GM18907 (cell line): Measurements from ENCODE around the gene ADCY2.
A peak's percentile ranks its signal among the peaks of the same experiment; 100 is the strongest.

Source experiments
- ATAC-seq: cut with Tn5 transposase; IDR thresholded peaks from one replicate; pipeline ENCODE4 v1.9.1; 2021; ENCODE audit warnings: mild to moderate bottlenecking, moderate library complexity; ENCODE audit not compliant: unreplicated experiment

ADCY2 gene

GRCh38 chr5:7706256-7706655 is 310.3 kb downstream of the ADCY2 start:
- no peak for ATAC-seq

GRCh38 chr5:7714119-7714518 is 318.2 kb downstream of the ADCY2 start:
- ATAC-seq = no peak

- no peak for ATAC-seq
These were observed 318.8 kb downstream of the ADCY2 start for GRCh38 chr5:7714697-7715096.

GRCh38 chr5:7717691-7718090 is 321.8 kb downstream of the ADCY2 start:
- ATAC-seq = no peak

GRCh38 chr5:7728076-7728475 is 332.1 kb downstream of the ADCY2 start:
- no peak for ATAC-seq

- ATAC-seq = no peak
These were observed 345.6 kb downstream of the ADCY2 start for GRCh38 chr5:7741415-7742065.

GRCh38 chr5:7742241-7742656 is 346.3 kb downstream of the ADCY2 start:
- ATAC-seq = no peak

- peak; percentile 63 for ATAC-seq
These were observed 350.1 kb downstream of the ADCY2 start for GRCh38 chr5:7745882-7746610.

- no peak for ATAC-seq
These were observed 351.8 kb downstream of the ADCY2 start for GRCh38 chr5:7747728-7748127.

GRCh38 chr5:7749626-7750025 is 353.7 kb downstream of the ADCY2 start:
- no peak for ATAC-seq

- no peak for ATAC-seq
These were observed 355.9 kb downstream of the ADCY2 start for GRCh38 chr5:7751874-7752273.

- no peak for ATAC-seq
These were observed 357.2 kb downstream of the ADCY2 start for GRCh38 chr5:7753181-7753580.

- ATAC-seq = no peak
These were observed 357.7 kb downstream of the ADCY2 start for GRCh38 chr5:7753596-7753995.

- no peak for ATAC-seq
These were observed 358.6 kb downstream of the ADCY2 start for GRCh38 chr5:7754490-7754889.

- peak; percentile 85 for ATAC-seq
These were observed 359.2 kb downstream of the ADCY2 start for GRCh38 chr5:7754997-7755596.

GRCh38 chr5:7755958-7756357 is 360.0 kb downstream of the ADCY2 start:
- ATAC-seq = no peak

GRCh38 chr5:7756453-7756852 is 360.5 kb downstream of the ADCY2 start:
- ATAC-seq = no peak

- ATAC-seq = no peak
These were observed 363.4 kb downstream of the ADCY2 start for GRCh38 chr5:7759257-7759871.

- ATAC-seq = no peak
These were observed 364.1 kb downstream of the ADCY2 start for GRCh38 chr5:7759951-7760580.

GRCh38 chr5:7762267-7762666 is 366.3 kb downstream of the ADCY2 start:
- ATAC-seq = no peak

- no peak for ATAC-seq
These were observed 367.7 kb downstream of the ADCY2 start for GRCh38 chr5:7763621-7764072.
